GM18517 (cell line): ENCODE measurements around the gene CD40LG.
A peak's percentile ranks its signal among the peaks of the same experiment; 100 is the strongest.

Experiments used
- ATAC-seq: cut with Tn5 transposase; IDR thresholded peaks from one replicate; pipeline ENCODE4 v1.9.1; 2021; ENCODE audit warnings: mild to moderate bottlenecking, moderate library complexity; ENCODE audit not compliant: unreplicated experiment

The CD40LG gene

DNA sequence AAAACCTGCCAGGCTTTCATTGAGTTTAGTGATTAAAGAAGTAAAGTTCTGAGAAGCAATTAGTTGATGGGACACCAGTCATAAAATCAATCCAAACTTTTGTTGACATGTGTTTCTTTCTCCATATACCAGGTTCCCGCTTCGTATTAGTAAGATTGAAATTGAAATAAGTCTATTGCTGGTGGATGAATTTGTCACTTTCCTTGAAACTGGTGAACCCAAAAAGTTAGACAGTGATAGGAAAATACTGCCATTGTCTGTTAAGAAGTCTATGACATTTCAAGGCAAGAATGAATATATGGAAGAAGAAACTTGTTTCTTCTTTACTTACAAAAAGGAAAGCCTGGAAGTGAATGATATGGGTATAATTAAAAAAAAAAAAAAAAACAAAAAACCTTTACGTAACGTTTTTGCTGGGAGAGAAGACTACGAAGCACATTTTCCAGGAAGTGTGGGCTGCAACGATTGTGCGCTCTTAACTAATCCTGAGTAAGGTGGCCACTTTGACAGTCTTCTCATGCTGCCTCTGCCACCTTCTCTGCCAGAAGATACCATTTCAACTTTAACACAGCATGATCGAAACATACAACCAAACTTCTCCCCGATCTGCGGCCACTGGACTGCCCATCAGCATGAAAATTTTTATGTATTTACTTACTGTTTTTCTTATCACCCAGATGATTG, at the start of gene CD40LG:
Gene CD40LG, plus strand, starts transcription at position 482 of the 684 bp plus-strand sequence. Its CDS starts 91 bp downstream, at position 573.
- no peak for ATAC-seq

DNA sequence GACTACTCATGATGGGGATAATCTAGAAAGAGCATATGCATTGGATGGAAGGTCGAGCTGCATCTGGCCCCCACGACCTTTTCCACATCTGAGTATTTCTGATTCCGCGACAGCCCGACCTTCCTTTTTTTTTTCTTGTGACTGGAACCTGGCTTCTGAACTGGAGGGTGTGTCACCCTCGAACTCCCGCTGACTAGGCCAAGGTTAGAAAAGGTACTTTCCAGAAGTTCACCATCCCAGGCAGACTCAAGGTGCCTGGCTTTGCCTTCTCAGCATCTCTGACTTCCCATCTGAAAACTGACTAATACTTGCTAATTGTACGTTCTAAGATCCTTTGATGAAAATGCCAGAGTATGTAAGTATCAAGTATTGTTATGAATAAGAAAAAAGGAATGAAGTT, 49.3 kb upstream of the CD40LG start:
- no peak for ATAC-seq

DNA sequence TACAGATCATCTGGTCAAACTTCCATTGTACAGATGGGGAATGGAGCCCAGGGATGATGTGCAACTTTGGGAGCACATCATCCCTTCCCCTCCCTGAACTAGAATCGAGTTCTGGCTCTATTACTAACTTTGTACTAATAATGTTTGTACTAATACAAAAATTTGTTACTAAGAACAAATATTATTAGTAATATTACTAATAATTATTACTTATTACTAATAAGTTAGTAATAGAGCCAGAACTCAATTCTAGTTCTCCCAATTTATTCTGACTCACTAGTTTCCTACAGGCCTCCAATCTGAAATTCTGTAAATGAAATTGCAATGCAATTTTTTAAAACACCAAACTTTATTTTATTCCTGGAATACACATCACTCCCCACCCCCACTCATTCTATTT, 47.9 kb upstream of the CD40LG start:
- ATAC-seq = no peak

DNA sequence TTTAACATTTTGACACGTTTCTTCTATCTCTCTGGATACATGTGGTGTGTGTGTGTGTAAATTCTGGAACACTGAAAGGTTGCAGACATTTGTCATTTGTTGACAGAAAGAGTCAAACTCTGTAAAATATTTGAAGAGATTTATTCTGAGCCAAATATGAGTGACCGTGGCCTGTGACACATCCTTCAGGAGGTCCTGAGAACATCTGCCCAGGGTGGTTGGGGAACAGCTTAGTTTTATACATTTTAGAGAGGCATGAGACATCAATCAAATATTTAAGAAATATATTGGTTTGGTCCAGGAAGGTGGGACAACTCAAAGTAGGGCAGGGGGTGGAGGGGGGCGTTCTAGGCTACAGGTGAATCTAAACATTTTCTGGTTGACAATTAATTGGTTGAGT, 40.7 kb upstream of the CD40LG start:
- ATAC-seq = no peak

DNA sequence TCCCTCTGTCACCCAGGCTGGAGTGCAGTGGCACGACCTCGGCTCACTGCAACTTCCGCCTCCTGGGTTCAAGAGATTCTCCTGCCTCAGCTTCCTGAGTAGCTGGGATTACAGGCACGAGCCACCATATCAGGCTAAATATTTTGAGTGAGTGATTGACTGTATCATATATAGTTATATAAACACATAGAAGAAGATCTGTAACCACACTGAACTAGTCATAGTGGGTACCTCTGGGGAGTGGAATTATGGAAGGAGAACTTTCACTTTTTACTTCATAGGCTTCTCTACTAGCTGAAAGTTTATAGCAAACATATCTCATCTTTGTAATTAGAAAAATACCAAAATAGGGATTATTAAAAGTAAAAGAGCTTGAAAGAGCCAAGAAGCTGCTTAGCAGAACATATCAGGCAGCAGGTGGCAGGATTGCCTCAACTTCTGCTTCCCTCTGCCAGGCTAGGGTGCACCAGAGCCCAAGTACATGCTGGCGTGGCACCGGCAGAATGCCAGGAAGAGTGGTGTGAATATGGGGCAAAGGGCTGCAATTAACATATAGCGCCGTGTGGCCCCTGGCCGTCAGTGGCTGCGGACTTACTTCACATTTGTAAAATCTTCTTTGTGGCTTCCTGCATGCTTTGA, 39.5 kb upstream of the CD40LG start:
- no peak for ATAC-seq

DNA sequence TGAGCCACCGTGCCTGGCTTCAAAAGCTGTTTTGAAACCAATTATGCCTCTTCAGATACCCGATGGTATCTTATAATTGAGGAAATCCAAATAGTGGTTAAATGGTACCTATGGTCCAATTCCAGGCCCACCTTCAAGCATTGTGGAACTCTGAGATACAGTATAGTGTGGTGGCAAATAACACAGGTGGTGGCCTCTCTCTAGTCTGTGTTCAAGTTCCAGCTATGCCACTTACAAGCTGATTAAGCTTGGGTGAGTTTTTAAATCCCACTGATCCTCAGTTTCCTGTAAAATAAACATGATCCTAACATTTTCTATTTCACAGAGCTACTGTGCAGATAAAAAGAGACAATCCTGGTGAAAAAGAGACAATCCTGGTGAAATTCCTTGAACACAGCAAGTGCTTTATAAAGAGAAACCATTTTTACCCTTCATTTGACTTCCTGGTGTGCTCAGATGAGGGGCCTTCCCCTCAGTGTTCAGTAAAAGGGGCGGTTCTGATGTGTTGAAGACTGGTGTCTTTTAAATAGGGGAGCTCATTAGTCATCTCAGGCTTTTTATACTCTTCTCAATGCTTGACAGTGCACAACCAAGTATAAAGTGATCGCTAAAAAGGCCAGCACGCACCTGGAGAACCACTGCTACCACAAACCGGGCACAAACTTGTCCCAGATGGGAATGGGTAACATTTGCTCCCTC, 30.8 kb upstream of the CD40LG start:
- ATAC-seq = peak; percentile 95

DNA sequence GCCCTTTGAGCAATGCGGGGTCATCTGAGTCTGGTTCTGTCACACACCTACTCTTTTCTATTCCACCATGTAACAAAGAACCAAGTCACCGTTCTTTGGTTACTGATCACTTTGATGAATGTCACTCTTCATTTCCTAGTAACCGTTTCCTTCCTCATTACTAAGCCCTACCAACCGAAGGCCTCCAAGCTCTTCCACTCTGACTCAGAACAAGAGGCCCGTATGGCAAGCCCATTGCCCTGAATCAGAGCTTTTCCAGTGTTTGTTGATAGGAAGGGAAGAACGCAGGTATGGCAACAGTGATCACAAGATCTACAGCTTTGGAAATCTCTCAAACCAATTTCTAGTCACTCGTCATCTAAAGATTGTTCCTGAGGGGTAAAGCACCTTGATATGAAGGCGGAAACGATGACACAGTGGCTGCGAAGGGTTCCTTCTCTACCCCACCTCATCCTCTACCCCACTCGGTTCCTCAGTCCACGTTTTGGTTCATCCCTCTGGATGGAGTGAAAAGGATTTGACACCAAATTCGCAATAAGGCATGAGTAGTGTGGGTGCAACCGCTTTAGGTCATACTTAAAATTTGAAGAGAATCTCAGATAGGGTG, 28.0 kb upstream of the CD40LG start:
- no peak for ATAC-seq

DNA sequence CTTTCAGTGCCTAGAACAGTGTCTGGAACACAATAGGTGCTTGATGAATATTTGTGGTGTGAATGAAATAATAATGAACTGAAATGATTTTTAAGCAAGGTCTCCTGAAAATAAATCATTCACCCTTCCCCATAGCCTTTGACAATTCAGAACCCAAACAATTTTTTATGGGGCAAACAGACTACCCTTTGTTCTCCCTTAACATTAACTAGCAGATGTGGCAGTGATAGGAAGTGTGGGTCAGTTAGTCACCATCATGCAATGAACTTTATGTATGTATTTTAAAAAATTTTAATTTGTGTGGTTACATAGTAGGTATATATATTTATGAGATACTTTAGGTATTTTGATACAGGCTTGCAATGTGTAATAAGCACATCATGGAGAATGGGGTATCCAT, 27.2 kb upstream of the CD40LG start:
- ATAC-seq = no peak

DNA sequence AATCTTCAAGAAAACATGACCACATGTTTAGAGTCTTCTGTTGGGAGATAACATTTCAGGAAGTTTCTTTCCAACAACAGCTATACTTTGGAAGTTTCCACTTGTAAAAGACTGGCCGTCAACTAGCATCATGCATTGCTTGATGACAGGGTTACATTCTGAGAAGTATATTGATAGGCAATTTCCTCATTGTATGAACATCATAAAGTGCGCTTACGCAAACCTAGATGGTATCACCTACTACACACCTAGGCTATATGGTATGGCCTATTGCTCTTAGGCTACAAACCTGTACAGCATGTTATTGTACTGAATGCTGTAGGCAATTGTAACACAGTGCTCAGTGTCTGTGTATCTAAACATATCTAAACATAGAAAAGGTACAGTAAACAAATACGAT, 25.4 kb upstream of the CD40LG start:
- no peak for ATAC-seq

DNA sequence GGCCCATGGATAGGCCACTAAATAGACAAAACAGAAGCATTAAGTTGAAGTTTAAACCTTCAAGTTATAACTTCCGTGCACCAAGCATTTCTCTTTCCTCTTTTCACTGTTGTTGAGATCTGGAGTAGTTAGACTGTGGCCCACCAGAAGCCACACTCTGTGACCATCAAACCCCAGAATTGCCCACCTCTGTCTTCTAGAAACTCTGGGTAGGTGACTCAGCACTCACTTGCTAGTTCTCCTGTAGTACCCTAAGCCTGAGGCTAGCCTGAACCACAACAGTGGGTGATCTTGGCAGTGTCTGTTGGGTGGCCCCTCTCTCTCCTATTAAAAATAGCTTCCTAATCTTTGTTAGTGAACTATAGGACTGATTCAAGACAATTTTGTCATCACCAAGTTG, 24.6 kb upstream of the CD40LG start:
- no peak for ATAC-seq

DNA sequence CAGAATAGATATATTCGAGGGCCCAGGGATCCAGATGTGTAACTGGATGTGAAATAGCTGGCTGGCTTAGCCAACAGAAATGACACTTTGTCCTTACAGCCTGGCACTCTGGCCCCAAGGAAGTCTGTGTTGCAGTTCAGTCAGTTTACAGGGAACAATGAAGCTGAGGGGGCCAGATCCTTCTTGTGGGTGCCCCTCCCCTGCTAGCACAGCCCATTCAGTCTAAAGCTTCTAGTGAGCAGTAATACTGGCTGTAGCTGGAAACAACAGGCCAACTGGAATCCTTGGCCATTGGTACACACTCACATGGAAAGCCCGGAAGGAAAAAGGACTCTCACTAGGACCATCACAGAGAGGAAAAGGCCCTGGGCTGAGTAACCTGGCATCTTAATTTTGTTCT, 22.7 kb upstream of the CD40LG start:
- ATAC-seq = no peak

DNA sequence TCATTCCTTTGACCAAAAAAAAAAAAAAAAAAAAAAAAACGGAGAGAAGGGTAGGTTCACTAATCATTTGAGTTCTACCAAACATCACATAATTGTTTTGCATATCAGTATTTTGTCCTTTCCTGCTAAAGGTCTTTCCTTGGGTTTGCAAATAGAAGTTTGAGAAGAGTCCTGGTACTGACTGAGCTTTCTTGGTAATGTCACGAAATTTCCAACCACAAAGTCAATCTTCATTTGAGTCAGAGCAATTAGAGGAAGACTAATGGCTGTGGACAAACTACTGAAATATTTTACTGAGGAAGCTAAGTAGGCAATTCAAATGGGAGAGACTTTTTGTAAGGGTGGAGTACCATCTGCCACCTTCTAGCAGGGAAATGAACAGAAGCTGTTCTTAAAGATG, 21.7 kb upstream of the CD40LG start:
- ATAC-seq = no peak

DNA sequence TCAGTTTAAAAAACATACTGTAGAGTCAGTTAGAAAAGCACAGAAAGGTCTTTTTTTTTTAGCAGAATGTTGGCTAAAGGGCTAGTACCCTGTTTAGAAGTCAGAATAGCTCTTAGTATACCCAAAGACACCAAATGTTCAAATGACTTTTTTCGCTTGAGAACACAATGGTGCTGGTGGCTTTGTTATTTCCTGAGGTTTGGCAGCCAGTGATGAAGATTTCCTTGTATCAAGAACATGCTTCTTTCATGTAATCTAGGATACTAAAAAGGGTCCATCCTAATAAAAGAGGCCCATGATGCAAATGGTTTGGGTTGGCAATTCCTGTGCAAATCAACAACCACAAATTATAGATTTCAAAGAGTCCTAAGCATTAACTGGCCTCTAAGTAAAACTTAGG, 21.1 kb upstream of the CD40LG start:
- no peak for ATAC-seq

DNA sequence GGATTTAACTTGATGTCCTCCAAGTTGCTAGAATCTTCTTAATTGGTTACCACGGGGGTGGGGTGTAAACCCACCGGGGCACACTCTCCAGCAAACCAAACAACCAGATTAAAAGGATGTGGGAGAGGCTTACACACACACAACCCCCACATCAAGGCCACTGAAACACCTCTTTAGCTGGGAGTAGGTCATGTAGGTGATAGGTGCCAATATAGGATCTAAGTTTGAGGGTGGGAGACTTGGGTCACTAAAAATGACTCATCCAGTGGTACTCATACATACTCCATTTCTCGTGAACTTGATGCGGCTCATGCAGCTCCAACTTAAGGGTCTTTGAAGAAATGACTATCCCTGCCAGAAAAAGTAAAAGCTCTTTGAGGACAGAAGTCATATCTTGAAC, 20.5 kb upstream of the CD40LG start:
- ATAC-seq = no peak

DNA sequence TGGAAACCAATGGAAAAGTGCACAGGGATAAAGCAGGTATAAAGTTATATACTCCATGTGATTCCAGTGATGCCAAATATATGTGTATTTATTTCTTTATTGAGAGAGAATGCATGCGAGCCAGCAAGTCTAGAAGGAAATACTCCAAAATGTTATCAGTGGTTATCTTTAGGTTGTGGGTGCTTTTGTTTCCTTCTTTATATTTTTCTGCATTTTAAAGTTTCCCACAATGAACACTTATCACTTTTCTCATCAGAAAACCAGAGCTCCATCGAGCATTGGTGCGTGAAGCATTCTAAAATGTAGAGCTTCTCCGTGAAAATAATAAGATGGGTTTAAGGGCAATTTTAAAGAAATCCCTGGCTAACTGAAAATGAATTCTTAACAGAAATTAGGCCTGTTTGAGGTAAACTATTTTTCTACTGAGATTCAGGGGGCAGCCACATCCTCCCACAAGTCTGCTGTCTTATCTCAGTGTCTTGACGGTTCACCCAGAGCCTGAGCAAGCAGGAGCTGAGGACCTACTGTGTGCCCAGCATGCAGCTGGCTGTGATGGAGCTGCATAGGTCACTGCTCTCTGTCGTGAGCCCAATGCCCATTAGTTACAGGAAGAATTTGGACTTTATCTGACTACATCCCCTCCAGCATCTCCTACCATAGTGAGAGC, 18.7 kb upstream of the CD40LG start:
- no peak for ATAC-seq

DNA sequence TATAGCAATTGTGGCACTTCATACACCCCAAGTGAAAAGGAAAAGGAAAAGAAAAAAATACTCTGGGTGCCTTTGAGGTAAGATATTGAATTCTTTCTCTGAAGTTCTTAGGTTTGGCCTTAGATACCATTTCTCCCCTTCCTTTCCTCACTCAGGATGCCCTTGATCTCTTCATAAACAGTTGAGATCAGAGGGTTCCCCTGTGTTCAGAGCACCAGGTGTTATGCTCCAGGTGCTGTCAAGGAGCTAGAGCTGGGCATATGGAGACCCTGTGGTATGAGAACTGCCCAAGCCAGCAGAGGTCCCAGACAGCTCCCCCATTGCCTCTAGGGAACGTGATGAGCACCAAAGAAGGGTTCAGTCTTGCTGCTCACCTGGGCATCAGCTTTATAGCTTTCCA, 17.1 kb upstream of the CD40LG start:
- no peak for ATAC-seq

DNA sequence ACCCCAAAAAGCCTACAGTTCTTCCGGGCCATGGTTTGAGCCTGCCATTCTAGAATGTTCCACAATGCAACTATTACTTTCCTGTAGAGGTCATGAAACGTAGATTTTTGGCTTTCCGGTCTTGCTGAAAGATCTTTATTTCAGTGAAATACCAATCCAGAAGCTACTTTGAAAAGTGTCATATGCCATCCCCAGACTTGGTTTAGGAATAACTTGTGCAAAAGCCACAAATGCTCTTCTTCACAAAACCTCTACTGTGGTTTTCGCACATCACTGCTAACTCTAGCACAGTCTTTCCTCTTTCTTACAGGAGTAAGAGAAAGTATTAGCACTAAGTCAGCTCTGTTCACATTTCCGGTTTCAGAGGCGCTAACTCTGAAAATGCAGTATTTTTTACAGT, 12.7 kb upstream of the CD40LG start:
- ATAC-seq = peak; percentile 76

DNA sequence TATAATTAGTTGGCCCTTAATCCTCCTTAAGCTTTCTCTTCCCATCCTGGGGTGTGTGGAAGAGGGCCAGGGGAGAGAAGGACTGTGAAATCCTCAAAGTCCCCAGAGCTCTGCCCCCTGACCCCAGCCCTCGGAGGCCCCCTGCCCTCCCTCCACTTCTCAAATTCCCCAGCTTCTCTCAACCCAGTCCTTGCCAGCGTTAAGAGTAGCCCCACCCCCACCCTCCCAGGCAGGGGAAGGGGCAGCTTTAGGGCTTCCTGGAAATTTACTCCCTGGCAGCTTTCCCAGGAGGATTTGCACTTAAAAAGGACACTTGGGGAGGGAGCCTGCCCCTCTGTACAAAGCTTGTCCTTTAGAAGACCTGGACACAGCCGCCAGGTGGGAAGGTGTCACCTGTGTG, 11.8 kb upstream of the CD40LG start:
- ATAC-seq = no peak

DNA sequence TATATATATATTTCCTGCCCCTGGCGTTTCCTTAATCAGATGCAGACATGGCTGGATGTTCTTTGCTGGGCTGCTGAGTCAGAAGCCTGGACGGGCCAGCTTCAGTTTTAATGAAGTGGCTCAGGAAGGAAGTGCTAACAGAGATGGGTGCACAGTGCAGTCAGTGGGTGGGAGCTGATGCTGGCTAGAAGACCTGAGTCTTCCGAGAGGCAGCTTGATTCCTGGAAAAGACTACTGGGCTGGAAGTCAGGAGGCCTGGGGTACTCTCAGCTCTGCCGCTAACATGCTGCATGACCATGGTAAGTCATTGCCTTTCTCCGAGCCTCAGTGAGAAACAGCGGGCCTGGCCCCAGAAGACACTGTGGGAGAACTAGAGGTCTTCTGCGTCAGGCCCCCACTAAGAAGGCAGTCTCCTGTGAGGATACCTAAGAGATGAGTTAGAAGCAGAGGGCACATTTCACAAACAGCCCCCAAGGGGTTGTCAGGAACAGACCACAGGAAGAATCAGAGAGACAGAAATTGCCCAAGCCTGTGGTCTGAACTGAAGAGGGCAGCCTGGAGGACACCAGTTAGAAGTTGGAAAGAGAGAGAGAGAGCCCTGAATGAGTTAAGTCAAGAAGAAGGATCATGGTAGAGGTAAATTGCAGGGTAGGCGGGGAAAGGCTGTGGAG, 8.3 kb upstream of the CD40LG start:
- ATAC-seq = no peak

DNA sequence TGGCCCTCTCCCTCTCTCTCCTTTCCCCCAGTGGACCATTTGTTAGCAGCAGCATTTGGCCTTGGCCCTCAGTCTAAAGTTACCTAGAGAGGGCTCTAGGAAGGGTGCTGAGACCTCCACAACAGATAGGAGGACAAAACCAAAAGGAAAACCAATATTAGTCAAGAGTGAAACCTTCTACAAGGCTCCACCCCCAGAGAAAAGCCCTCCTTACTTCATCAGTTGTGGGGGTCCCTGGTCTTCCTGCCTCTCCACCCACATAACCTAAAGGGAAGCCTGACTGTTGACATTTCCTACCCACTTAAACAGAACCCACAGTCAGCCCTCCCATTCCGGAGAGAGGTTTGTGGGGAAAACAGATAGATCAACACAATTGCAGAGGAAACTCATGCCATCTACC, 4.7 kb upstream of the CD40LG start:
- no peak for ATAC-seq
